HepG2 (cell line): Measurements from ENCODE around the gene TCAF2.
"Not testable (repeated sequence)": the region's sequence is repeated elsewhere in the genome, so short reads cannot be mapped to it uniquely, and the experiment has no call there.

Source experiments
- FOXP1 ChIP-seq, 2 experiments: fragments of 450-650 bp in 1 of 2; IDR thresholded peaks; 2 replicates each; pipeline ENCODE4 v1.6.1; 2017 to 2018; ENCODE audit warnings: antibody characterized with exemption in 1 of 2
- POLR2A ChIP-seq, 2 experiments: IDR thresholded peaks; 2 replicates each; pipeline ENCODE4 v1.6.1; 2011; ENCODE audit warnings: low read depth in 2 of 2, low read length in 2 of 2, mild to moderate bottlenecking in 1 of 2, moderate library complexity in 1 of 2; ENCODE audit not compliant: insufficient read depth in 1 of 2

DNA sequence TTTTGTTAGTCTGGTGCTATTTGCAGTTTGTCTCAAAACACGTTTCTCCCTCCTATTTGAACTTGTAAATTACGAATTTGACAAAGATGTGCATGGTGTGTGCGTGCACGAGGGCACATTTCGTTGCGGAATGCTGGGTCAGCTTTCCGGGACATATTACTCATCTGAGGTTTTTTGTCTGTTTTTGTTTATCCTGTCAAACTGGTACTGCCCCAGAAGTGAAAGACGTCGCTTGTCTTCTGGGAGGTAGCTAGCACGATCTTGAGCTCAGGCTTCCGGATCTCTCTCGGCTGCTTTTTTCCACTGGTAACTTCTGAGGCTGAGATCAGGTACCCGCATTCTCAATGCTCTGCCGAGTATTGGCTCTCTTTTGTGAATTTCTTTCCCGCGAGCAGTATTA, 401 bp downstream of the TCAF2 start:
- TF ChIP-seq FOXP1 (IDR thresholded peaks at IDR 0.05); FOXP1 (CRISPR knock-in tag; IDR thresholded peaks at IDR 0.05); POLR2A (IDR thresholded peaks at IDR 0.05; ENCODE audit: insufficient read depth in 1 of 2, low read depth in 2 of 2, low read length in 2 of 2): not testable (repeated sequence)
